OCI-LY3 (cell line): Measurements from ENCODE around the gene NOD2.

Experiments used
- H2AFZ ChIP-seq: fragments of 200-600, 300-600 bp; shearing (Covaris generic); 2 replicates; pipeline ENCODE4 v1.6.0; 2014; ENCODE audit warnings: antibody characterized with exemption, low read depth, low read length
- H3K27ac ChIP-seq: fragments of 200-600, 300-600 bp; sonication (generic); 2 replicates; pipeline ENCODE4 v1.5.1; 2014; ENCODE audit warnings: mild to moderate bottlenecking, low read length, moderate library complexity, mixed read lengths
- H3K27me3 ChIP-seq: fragments of 200-600, 300-600 bp; sonication (generic); 2 replicates; pipeline ENCODE4 v1.6.1; 2014; ENCODE audit warnings: low read depth, low read length, mixed read lengths
- H3K36me3 ChIP-seq: fragments of 200-600, 300-600 bp; sonication (generic); replicated peaks from 2 replicates; pipeline ENCODE3; 2014; ENCODE audit warnings: low read depth, low read length, mixed read lengths
- H3K4me1 ChIP-seq: fragments of 300-600, 200-600 bp; sonication (generic); 2 replicates; pipeline ENCODE4 v1.6.1; 2014; ENCODE audit warnings: low read length, mixed read lengths
- H3K4me2 ChIP-seq: fragments of 200-600, 300-600 bp; sonication (generic); 2 replicates; pipeline ENCODE4 v1.6.1; 2014; ENCODE audit warnings: low read length, mixed read lengths
- H3K4me3 ChIP-seq: fragments of 300-600, 200-600 bp; sonication (generic); 2 replicates; pipeline ENCODE4 v1.5.1; 2014; ENCODE audit warnings: antibody characterized with exemption, mild to moderate bottlenecking, low read length, moderate library complexity
- H3K79me2 ChIP-seq: fragments of 300-600, 200-600 bp; shearing (Covaris generic); 2 replicates; pipeline ENCODE4 v1.6.1; 2014; ENCODE audit warnings: mild to moderate bottlenecking, low read length, mixed read lengths
- H3K9ac ChIP-seq: fragments of 300-600, 200-600 bp; shearing (Covaris generic); 2 replicates; pipeline ENCODE4 v1.6.0; 2014; ENCODE audit warnings: mild to moderate bottlenecking, low read length, moderate library complexity
- H3K9me3 ChIP-seq: fragments of 200-600, 300-600 bp; shearing (Covaris generic); 2 replicates; pipeline ENCODE4 v1.6.1; 2014; ENCODE audit warnings: low read length, mixed read lengths; ENCODE audit not compliant: insufficient read depth
- H4K20me1 ChIP-seq: fragments of 200-600, 300-600 bp; sonication (generic); 2 replicates; pipeline ENCODE4 v1.6.1; 2016; ENCODE audit warnings: low read length, mixed read lengths; ENCODE audit not compliant: insufficient read depth
- EZH2phosphoT487 ChIP-seq: fragments of 200-600 bp; shearing (Covaris generic); IDR thresholded peaks from 2 replicates; pipeline ENCODE4 v1.6.1; 2018; ENCODE audit warnings: antibody characterized with exemption, mixed run types, low read depth
- TF ChIP-seq, protein P1 (sequence below): fragments of 200-600, 300-600 bp; sonication (generic); IDR thresholded peaks from 2 replicates; pipeline ENCODE4 v1.5.1; 2014; ENCODE audit warnings: antibody characterized with exemption, low read length, low read depth

The NOD2 gene

DNA sequence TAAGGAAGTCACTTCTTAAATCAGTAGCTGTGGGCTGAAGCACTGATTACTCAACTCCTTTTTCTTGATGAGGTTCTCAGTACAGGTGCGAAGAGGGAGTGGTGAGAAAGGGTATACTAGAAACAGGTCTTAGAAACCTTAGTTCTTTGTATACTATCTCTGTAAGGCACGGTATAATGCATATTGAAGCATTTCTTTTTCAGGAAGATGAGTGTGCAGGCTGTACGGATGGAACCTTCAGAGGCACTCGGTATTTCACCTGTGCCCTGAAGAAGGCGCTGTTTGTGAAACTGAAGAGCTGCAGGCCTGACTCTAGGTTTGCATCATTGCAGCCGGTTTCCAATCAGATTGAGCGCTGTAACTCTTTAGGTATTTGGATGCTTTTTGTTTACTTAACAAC, 87.6 kb downstream of the NOD2 start:
- no peak overlapping the region for H3K27ac ChIP-seq
- no peaks in the 10 kb centered on the region for H4K20me1 ChIP-seq
- H3K36me3 ChIP-seq: peaks cover 14% of the 10 kb centered on the region
- no peak overlapping the region for H3K4me3 ChIP-seq
- H3K79me2 ChIP-seq: no peaks in the 10 kb centered on the region
- no peaks in the 10 kb centered on the region for H3K9me3 ChIP-seq
- H3K27me3 ChIP-seq: no peaks in the 10 kb centered on the region
- H2AFZ ChIP-seq: no peak overlapping the region
- H3K9ac ChIP-seq: no peak overlapping the region
- no peak overlapping the region for H3K4me2 ChIP-seq
- no peaks in the 10 kb centered on the region for H3K4me1 ChIP-seq
- TF ChIP-seq, protein P1, sequence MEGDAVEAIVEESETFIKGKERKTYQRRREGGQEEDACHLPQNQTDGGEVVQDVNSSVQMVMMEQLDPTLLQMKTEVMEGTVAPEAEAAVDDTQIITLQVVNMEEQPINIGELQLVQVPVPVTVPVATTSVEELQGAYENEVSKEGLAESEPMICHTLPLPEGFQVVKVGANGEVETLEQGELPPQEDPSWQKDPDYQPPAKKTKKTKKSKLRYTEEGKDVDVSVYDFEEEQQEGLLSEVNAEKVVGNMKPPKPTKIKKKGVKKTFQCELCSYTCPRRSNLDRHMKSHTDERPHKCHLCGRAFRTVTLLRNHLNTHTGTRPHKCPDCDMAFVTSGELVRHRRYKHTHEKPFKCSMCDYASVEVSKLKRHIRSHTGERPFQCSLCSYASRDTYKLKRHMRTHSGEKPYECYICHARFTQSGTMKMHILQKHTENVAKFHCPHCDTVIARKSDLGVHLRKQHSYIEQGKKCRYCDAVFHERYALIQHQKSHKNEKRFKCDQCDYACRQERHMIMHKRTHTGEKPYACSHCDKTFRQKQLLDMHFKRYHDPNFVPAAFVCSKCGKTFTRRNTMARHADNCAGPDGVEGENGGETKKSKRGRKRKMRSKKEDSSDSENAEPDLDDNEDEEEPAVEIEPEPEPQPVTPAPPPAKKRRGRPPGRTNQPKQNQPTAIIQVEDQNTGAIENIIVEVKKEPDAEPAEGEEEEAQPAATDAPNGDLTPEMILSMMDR: 0 out of 2 replicates have a peak, but pooled peaks have one; percentile 6
- TF ChIP-seq EZH2phosphoT487: no peak

DNA sequence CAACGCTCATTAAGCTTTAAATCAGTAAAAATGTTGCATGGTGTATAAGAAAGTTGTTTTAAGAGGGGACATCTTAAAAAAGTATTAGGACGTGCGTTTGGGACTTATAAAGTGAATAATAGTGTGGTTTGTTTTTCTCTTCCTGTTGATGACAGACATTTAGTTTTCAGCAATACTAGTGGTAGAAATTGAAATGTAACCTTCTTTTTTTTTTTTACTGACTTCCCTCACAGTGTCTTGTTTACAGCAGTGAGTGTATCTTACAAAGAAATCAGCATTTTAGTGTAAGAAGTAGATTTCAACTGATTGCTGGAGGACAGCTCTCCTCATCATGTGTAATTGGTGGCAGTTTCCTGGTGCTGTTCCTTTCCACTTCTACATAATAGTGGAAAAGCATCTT, 88.1 kb downstream of the NOD2 start:
- Histone ChIP-seq H3K36me3 (peaks cover 14% of the 10 kb centered on the region), H3K4me3 (no peak overlapping the region), H3K27me3 (no peaks in the 10 kb centered on the region), H3K9me3 (no peaks in the 10 kb centered on the region), H3K27ac (no peak overlapping the region), H3K4me2 (no peak overlapping the region), H3K9ac (no peak overlapping the region), H2AFZ (no peak overlapping the region), H3K79me2 (no peaks in the 10 kb centered on the region), H4K20me1 (no peaks in the 10 kb centered on the region), H3K4me1 (no peaks in the 10 kb centered on the region)
- TF ChIP-seq, protein P1: no peak
- TF ChIP-seq EZH2phosphoT487: no peak
